BE2C (cell line): ENCODE data around the gene PEAK1.
"Not testable (repeated sequence)": the region's sequence is repeated elsewhere in the genome, so short reads cannot be mapped to it uniquely, and the experiment has no call there.

Experiments used
- DNase-seq: peaks from one replicate; pipeline ENCODE4 v3.0.0-alpha.2; 2020
- H3K27me3 ChIP-seq: fragments of 250-450 bp; sonication (Bioruptor Pico); 2 replicates; pipeline ENCODE4 v1.5.1; 2020; ENCODE audit warnings: mild to moderate bottlenecking
- H3K36me3 ChIP-seq: fragments of 250-450 bp; sonication (Bioruptor Pico); 2 replicates; pipeline ENCODE4 v1.5.1; 2020; ENCODE audit warnings: mild to moderate bottlenecking
- H3K4me1 ChIP-seq: fragments of 250-450 bp; sonication (Bioruptor Pico); 2 replicates; pipeline ENCODE4 v1.5.1; 2020
- H3K4me3 ChIP-seq: 2 replicates; pipeline ENCODE4 v1.5.1; 2011; ENCODE audit warnings: low read depth, low read length
- H3K9me3 ChIP-seq: fragments of 250-450 bp; sonication (Bioruptor Pico); 2 replicates; pipeline ENCODE4 v1.5.1; 2020
- CTCF ChIP-seq: IDR thresholded peaks from 2 replicates; pipeline ENCODE4 v1.5.1; 2012; ENCODE audit warnings: mild to moderate bottlenecking, low read depth, low read length

The PEAK1 gene

GRCh38 chr15:77411619-77411976 is 8.3 kb downstream of the PEAK1 start:
- Histone ChIP-seq H3K4me1 (no peaks in the 10 kb centered on the region), H3K36me3 (no peaks in the 10 kb centered on the region), H3K27me3 (no peaks in the 10 kb centered on the region), H3K9me3 (no peaks in the 10 kb centered on the region), H3K4me3 (no peak overlapping the region)
- no peak for DNase-seq
- no peak for TF ChIP-seq CTCF

GRCh38 chr15:77410701-77411618 is 8.9 kb downstream of the PEAK1 start:
- H3K9me3 ChIP-seq = no peaks in the 10 kb centered on the region
- no peak for DNase-seq
- no peaks in the 10 kb centered on the region for H3K4me1 ChIP-seq
- H3K36me3 ChIP-seq = no peaks in the 10 kb centered on the region
- no peak overlapping the region for H3K4me3 ChIP-seq
- TF ChIP-seq CTCF = no peak
- no peaks in the 10 kb centered on the region for H3K27me3 ChIP-seq

- H3K4me1 ChIP-seq = not testable (repeated sequence)
Observed at GRCh38 chr15:77410157-77410500, 9.8 kb downstream of the PEAK1 start.

GRCh38 chr15:77409259-77410156 is 10.4 kb downstream of the PEAK1 start:
- Histone ChIP-seq H3K36me3 (no peaks in the 10 kb centered on the region), H3K4me3 (no peak overlapping the region), H3K27me3 (no peaks in the 10 kb centered on the region), H3K9me3 (no peaks in the 10 kb centered on the region), H3K4me1 (no peaks in the 10 kb centered on the region; the same call in 1 of the 2 replicates)
- no peak for TF ChIP-seq CTCF
- DNase-seq = no peak

More at GRCh38 chr15:77410157-77410500, 9.8 kb downstream of the PEAK1 start:
- not testable (repeated sequence) for H3K27me3 ChIP-seq, H3K4me3 ChIP-seq, H3K9me3 ChIP-seq, DNase-seq, H3K36me3 ChIP-seq

- TF ChIP-seq CTCF = no peak
- Histone ChIP-seq H3K4me3 (no peak overlapping the region), H3K4me1 (no peaks in the 10 kb centered on the region; the same call in 1 of the 2 replicates), H3K27me3 (no peaks in the 10 kb centered on the region), H3K9me3 (no peaks in the 10 kb centered on the region), H3K36me3 (no peaks in the 10 kb centered on the region)
- DNase-seq = no peak
Observed at GRCh38 chr15:77406846-77407245, 13.1 kb downstream of the PEAK1 start.

GRCh38 chr15:77406173-77406759 is 13.6 kb downstream of the PEAK1 start:
- DNase-seq, H3K4me1 ChIP-seq, H3K27me3 ChIP-seq, H3K4me3 ChIP-seq, H3K36me3 ChIP-seq, H3K9me3 ChIP-seq: not testable (repeated sequence)
